ENCODE results near the gene ARL5C.

The ARL5C gene

GRCh38 chr17:39196808-39197291 is 30.9 kb upstream of the ARL5C start:
- no peaks in the 10 kb centered on the region for H4K20me1 ChIP-seq (ENCODE audit: insufficient read depth, low read length)
- peaks cover 12% of the 10 kb centered on the region for H3K36me3 ChIP-seq (replicated peaks; ENCODE audit: low read depth, low read length)
- peaks cover 32% of the 10 kb centered on the region for H3K79me2 ChIP-seq (ENCODE audit: low read length)
- H3K27me3 ChIP-seq (ENCODE audit: low read depth, low read length), result no peaks in the 10 kb centered on the region
- peak overlapping the region; percentile 64 for H3K9ac ChIP-seq (ENCODE audit: low read length)
- TF ChIP-seq CTCF (IDR thresholded peaks at IDR 0.05; ENCODE audit: low read depth, low read length), result no peak
- TF ChIP-seq EZH2phosphoT487 (IDR thresholded peaks at IDR 0.05; ENCODE audit: low read depth), result no peak
- no peak overlapping the region for H3K27ac ChIP-seq (ENCODE audit: low read length)
- peaks cover 27% of the 10 kb centered on the region for H3K4me1 ChIP-seq (ENCODE audit: low read length)
- H3K4me3 ChIP-seq (ENCODE audit: low read length), result peak overlapping the region; percentile 79
- H2AFZ ChIP-seq (ENCODE audit: low read depth, low read length), result no peak overlapping the region
- peak overlapping the region; percentile 99 for H3K4me2 ChIP-seq (ENCODE audit: low read length)
- no peaks in the 10 kb centered on the region for H3K9me3 ChIP-seq (ENCODE audit: insufficient read depth, low read length)

- Histone ChIP-seq H3K36me3 (replicated peaks; ENCODE audit: low read depth, low read length) (peaks cover 9% of the 10 kb centered on the region), H3K9ac (ENCODE audit: low read length) (peak overlapping the region; percentile 36; the same call in 1 of the 2 replicates), H3K4me3 (ENCODE audit: low read length) (peak overlapping the region; percentile 79), H3K27me3 (ENCODE audit: low read depth, low read length) (no peaks in the 10 kb centered on the region), H3K4me2 (ENCODE audit: low read length) (peak overlapping the region; percentile 99), H3K9me3 (ENCODE audit: insufficient read depth, low read length) (no peaks in the 10 kb centered on the region), H3K27ac (ENCODE audit: low read length) (no peak overlapping the region), H4K20me1 (ENCODE audit: insufficient read depth, low read length) (no peaks in the 10 kb centered on the region), H3K4me1 (ENCODE audit: low read length) (peaks cover 23% of the 10 kb centered on the region), H2AFZ (ENCODE audit: low read depth, low read length) (no peak overlapping the region), H3K79me2 (ENCODE audit: low read length) (peaks cover 27% of the 10 kb centered on the region)
- no peak for TF ChIP-seq CTCF (IDR thresholded peaks at IDR 0.05; ENCODE audit: low read depth, low read length)
- TF ChIP-seq EZH2phosphoT487 (IDR thresholded peaks at IDR 0.05; ENCODE audit: low read depth), result no peak
Observed at GRCh38 chr17:39196241-39196807, 30.4 kb upstream of the ARL5C start.

GRCh38 chr17:39195568-39196160 is 29.7 kb upstream of the ARL5C start:
- no peak overlapping the region for H3K27ac ChIP-seq (ENCODE audit: low read length)
- no peaks in the 10 kb centered on the region for H3K27me3 ChIP-seq (ENCODE audit: low read depth, low read length)
- H4K20me1 ChIP-seq (ENCODE audit: insufficient read depth, low read length), result no peaks in the 10 kb centered on the region
- H3K9ac ChIP-seq (ENCODE audit: low read length), result no peak overlapping the region
- H2AFZ ChIP-seq (ENCODE audit: low read depth, low read length), result no peak overlapping the region
- H3K4me1 ChIP-seq (ENCODE audit: low read length), result peaks cover 18% of the 10 kb centered on the region
- TF ChIP-seq EZH2phosphoT487 (IDR thresholded peaks at IDR 0.05; ENCODE audit: low read depth), result no peak
- TF ChIP-seq CTCF (IDR thresholded peaks at IDR 0.05; ENCODE audit: low read depth, low read length), result no peak
- no peak overlapping the region for H3K4me2 ChIP-seq (ENCODE audit: low read length)
- H3K9me3 ChIP-seq (ENCODE audit: insufficient read depth, low read length), result no peaks in the 10 kb centered on the region
- no peak overlapping the region for H3K4me3 ChIP-seq (ENCODE audit: low read length)
- H3K36me3 ChIP-seq (replicated peaks; ENCODE audit: low read depth, low read length), result peaks cover 3% of the 10 kb centered on the region
- peaks cover 20% of the 10 kb centered on the region for H3K79me2 ChIP-seq (ENCODE audit: low read length)

GRCh38 chr17:39194985-39195524 is 29.1 kb upstream of the ARL5C start:
- Histone ChIP-seq H3K27me3 (ENCODE audit: low read depth, low read length) (no peaks in the 10 kb centered on the region), H3K4me2 (ENCODE audit: low read length) (no peak overlapping the region), H3K9me3 (ENCODE audit: insufficient read depth, low read length) (no peaks in the 10 kb centered on the region), H2AFZ (ENCODE audit: low read depth, low read length) (no peak overlapping the region), H3K4me1 (ENCODE audit: low read length) (peaks cover 18% of the 10 kb centered on the region), H3K36me3 (replicated peaks; ENCODE audit: low read depth, low read length) (no peaks in the 10 kb centered on the region), H3K79me2 (ENCODE audit: low read length) (peaks cover 14% of the 10 kb centered on the region), H3K27ac (ENCODE audit: low read length) (no peak overlapping the region), H3K4me3 (ENCODE audit: low read length) (no peak overlapping the region), H4K20me1 (ENCODE audit: insufficient read depth, low read length) (no peaks in the 10 kb centered on the region), H3K9ac (ENCODE audit: low read length) (no peak overlapping the region)
- TF ChIP-seq EZH2phosphoT487 (IDR thresholded peaks at IDR 0.05; ENCODE audit: low read depth) (no peak), CTCF (IDR thresholded peaks at IDR 0.05; ENCODE audit: low read depth, low read length) (no peak)

Measured in OCI-LY3 (cell line).